Measurements from ENCODE around the gene CD300C. TPM values are rescaled to one million over a fixed set of nuclear protein-coding genes. Genes with fewer than 3 reads are reported as not detected.
A peak's percentile ranks its signal among the peaks of the same experiment; 100 is the strongest.
"Not testable (repeated sequence)": the region's sequence is repeated elsewhere in the genome, so short reads cannot be mapped to it uniquely, and the experiment has no call there.

The CD300C gene
- total RNA-seq, 4 donors from 2014 or later, result 0.15 to 1.5 (median 0.75) TPM

GRCh38 chr17:74523308-74523707 lies 22.6 kb downstream of the CD300C start:
- no peak overlapping the region for H3K4me3 ChIP-seq (ENCODE audit: low read depth, poor library complexity, severe bottlenecking)
- intact Hi-C loops (cut with DNase I; ENCODE audit: low total_unique reads), result no loop called here
- 92 to 100% methylated on average over 2 to 3 of the region's 3 CpGs for WGBS, 2 donors
- TF ChIP-seq POLR2A (IDR thresholded peaks at IDR 0.05) (no peak), CTCF (IDR thresholded peaks at IDR 0.05) (no peak)
- peak; percentile 1 to 64 for DNase-seq (ENCODE audit: low spot score in 2 of 2)

GRCh38 chr17:74522381-74523105 lies 23.4 kb downstream of the CD300C start:
- peak in 1 of 2 donors; percentile 75 for DNase-seq (ENCODE audit: low spot score in 2 of 2)
- intact Hi-C loops (cut with DNase I; ENCODE audit: low total_unique reads), result no loop called here
- H3K4me3 ChIP-seq (ENCODE audit: low read depth, poor library complexity, severe bottlenecking), result no peak overlapping the region
- WGBS, 2 donors, result 83 to 86% methylated on average over 6 to 10 of the region's 10 CpGs
- TF ChIP-seq POLR2A (IDR thresholded peaks at IDR 0.05) (no peak), CTCF (IDR thresholded peaks at IDR 0.05) (no peak)

GRCh38 chr17:74521701-74522201 lies 24.2 kb downstream of the CD300C start:
- intact Hi-C loops (cut with DNase I; ENCODE audit: low total_unique reads), result no loop called here
- DNase-seq (ENCODE audit: low spot score in 2 of 2), result peak in 1 of 2 donors; percentile 83
- WGBS, 2 donors, result 74 to 86% methylated on average over 9 of the region's 9 CpGs
- no peak overlapping the region for H3K4me3 ChIP-seq (ENCODE audit: low read depth, poor library complexity, severe bottlenecking)
- TF ChIP-seq CTCF (IDR thresholded peaks at IDR 0.05) (no peak), POLR2A (IDR thresholded peaks at IDR 0.05) (no peak)

GRCh38 chr17:74520790-74521480 lies 25.0 kb downstream of the CD300C start:
- 70 to 85% methylated on average over 21 of the region's 21 CpGs for WGBS, 2 donors
- intact Hi-C loops (cut with DNase I; ENCODE audit: low total_unique reads), result no loop called here
- TF ChIP-seq POLR2A (IDR thresholded peaks at IDR 0.05) (no peak), CTCF (IDR thresholded peaks at IDR 0.05) (no peak)
- no peak overlapping the region for H3K4me3 ChIP-seq (ENCODE audit: low read depth, poor library complexity, severe bottlenecking)
- DNase-seq (ENCODE audit: low spot score in 2 of 2), result peak; percentile 49 to 82

- TF ChIP-seq CTCF (IDR thresholded peaks at IDR 0.05), result no peak
- TF ChIP-seq POLR2A (IDR thresholded peaks at IDR 0.05), result no peak
- peak in 1 of 2 donors; percentile 80 for DNase-seq (ENCODE audit: low spot score in 2 of 2)
- no peak overlapping the region for H3K4me3 ChIP-seq (ENCODE audit: low read depth, poor library complexity, severe bottlenecking)
- 71 to 75% methylated on average over 3 of the region's 3 CpGs for WGBS, 2 donors
- intact Hi-C loops (cut with DNase I; ENCODE audit: low total_unique reads), result no loop called here
Measured at GRCh38 chr17:74520016-74520434, 25.9 kb downstream of the CD300C start.

GRCh38 chr17:74518413-74518981 lies 27.4 kb downstream of the CD300C start:
- DNase-seq (ENCODE audit: low spot score in 2 of 2); intact Hi-C loops (cut with DNase I; ENCODE audit: low total_unique reads): not testable (repeated sequence)

More at GRCh38 chr17:74518413-74518981, 27.4 kb downstream of the CD300C start:
- H3K4me3 ChIP-seq (ENCODE audit: low read depth, poor library complexity, severe bottlenecking), result not testable (repeated sequence)
- WGBS, 2 donors, result 74 to 76% methylated on average over 6 of the region's 6 CpGs
